NCI-H1105 (cell line): ENCODE data around the gene SH3BP2.

Source experiments
- DNase-seq: peaks from one replicate; lab custom pipeline; 2025; lab: John Stamatoyannopoulos, UW

SH3BP2 gene

DNA sequence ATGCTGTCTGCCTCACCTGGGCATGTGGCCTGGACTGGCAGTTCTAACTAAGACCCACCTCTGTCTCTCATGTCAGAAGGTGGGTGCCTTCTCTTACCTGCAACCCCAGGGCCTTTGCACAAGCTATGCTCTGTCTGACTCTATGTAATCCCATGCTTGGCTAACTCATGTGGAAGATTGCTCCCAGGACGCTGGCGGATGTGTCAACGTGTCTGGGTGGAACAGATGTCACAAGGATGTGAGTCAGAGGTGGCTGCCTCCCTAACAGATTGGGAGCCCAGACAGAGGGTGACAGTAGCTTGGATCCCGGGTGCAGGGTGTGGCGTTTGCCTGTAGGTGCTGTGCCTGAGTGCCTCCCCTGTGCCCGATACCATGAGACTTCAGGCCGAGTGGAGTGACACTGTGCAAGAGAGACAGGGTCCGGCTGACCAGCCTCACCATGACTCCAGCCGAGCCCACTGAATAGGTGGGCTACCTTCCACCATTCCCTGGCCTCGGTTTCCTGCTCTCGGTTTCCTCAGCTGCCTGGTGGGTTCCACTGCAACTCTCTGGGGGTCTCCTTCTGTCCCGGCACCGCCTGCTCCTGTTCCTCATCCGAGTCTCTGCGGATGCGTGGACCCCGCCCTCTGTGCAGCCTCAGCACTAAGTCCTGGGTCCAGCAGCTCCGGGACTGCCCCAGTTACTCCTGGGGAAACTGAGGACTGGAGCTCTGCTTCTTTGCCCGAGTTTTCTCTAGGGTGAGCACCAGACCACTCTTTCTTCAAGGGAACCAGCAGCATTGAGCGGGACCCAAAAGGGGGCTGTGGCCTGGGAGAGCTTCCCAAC, 11.0 kb downstream of the SH3BP2 start:
- DNase-seq = no peak

DNA sequence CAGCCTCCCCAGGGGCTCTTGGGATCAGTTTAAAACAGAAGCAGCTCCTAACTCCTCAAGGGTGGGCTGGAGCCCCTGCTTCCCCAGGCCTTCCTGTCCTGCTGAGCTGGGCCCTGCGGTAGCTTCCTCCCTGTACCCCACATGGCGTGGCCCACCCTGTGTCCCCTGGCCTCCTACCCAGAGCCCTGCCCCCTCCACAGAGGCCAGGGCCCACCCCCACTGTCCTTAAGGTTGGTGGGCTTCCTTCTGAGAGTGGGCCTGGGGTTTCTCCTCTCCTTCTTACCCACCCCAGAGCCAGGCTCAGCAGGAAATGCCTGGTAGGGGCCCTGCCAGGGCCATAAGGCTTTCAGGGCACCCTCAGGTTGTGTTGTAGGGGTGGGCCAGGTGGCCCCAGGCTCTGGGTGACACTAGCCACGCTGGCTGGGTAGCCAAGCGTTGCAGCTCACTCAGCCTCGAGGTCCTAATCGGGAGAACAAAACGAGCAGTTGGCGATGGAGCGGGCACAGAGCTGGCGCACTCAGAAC, 11.6 kb downstream of the SH3BP2 start:
- DNase-seq = no peak

DNA sequence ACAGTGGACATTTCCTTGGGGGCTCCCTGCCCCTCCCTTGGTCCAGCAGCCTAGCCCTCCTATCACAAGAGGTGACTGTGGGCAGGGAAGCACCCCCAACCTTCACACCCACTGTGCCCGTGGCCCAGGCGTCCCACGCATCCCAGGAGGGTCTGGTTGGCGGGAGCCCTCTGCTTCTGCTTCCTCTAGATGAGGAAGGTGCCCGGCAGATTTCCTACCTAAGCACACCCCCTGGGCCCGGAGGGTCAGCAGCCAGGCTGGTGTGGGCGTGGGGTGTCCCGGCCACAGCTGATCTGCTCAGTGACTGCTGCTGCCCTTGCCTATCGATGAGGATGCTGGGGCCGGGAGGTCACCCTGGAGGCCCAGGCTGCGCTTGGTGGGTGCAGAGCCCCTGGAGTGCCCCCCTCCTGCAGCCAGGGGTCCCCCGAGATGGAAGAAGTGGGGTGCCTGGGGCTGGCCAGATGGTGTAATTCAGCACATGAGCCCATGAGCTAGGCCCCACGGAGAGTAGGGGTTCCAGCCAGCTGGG, 12.2 kb downstream of the SH3BP2 start:
- no peak for DNase-seq

DNA sequence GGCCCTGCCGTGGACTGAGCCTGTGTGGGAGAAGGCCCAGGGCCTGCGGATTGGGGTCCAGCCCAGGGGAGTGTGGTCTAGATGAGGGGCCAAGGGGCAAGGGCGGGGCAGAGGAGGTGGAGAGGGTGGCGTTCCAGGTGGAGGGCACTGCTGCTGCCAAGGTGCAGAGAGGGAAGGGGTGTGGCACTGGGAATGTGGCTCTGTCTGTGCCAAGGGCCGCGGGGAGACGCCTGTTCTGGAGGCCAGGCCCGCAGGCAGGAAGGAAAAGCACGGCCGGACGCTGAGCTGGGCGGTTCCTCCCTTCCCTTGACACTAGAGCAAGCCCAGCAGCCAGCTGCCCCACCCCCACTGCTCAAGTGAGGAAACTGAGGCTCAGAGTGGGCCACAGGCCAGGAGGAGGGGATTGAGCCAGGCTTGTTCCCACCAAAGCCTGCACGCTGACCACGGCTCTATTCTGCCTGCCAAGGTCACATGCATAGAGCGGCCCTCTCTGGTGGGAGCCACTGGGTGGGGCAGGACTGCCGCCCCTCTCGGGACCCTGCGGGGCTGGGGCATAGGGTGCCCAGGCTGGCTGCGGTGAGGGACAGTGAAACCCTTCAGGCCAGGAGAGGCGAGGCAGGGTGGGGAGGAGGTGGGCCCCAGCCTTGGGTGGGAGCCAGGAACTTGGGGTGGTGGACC, 13.0 kb downstream of the SH3BP2 start:
- DNase-seq = no peak

DNA sequence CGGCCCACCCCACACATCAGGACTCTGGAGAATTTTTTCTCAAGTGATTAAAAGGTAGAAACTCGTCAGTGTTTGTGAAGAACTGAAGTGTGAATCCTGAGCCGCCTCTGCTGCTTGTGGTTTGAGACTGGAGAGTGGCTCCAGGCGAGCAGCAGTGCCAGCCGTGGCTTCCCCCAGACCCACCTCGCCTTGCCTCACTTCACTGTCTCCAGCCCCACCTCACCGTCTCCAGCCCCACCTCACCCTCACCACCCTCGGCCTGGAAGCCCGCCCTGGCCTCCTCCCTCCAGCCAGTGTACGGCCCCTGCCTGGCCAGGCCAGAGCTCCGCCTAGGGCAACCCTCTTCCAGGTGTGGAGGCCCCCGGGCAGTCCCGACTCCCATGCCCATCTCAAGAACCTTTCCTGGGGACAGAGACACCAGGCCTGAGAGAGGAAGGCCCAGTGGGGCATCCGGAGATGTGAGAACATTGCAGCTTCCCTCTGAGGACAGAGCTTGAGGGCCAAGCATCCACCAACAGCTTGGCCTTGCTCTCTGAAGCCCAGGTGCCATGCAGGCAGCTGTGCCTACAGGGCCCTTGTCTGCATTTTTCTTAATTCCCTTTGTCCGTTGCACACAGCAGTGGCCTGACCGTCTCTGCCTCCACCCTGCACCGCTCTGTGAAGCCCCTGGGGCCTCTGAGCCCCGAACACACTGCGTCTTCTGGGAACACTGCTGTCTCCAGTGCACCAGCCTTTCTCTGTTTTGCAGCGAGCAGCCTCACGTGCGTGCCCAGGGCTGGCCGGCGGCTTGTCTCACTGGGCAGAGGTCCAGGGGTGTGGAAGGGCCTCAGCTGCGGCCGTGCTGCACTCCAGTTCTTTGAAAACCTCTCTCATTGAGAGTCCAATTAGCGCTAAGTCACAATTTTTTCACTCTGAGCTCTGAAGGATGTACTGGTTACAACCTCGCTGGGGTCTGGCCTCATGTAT, 13.8 kb downstream of the SH3BP2 start:
- no peak for DNase-seq

DNA sequence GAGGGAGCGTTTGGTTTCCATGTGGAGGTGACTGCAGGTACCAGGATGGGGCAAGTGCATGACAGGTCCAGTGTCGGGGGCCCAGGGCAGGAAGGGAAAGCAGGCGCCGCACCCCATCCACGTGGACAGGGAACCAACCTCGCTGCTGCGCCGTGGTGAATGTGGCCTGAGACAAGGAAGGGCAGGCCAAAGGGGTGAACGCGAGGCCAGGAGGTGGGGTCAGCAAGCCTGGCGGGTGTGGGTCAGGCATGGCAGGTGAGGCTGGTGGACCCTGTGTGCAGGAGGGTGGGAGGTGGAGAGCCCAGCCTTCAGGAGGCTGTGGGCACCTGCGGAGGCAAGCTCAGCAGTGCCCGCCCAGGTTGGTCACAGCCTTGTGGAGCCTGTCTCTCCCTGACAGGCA, 14.7 kb downstream of the SH3BP2 start:
- no peak for DNase-seq

DNA sequence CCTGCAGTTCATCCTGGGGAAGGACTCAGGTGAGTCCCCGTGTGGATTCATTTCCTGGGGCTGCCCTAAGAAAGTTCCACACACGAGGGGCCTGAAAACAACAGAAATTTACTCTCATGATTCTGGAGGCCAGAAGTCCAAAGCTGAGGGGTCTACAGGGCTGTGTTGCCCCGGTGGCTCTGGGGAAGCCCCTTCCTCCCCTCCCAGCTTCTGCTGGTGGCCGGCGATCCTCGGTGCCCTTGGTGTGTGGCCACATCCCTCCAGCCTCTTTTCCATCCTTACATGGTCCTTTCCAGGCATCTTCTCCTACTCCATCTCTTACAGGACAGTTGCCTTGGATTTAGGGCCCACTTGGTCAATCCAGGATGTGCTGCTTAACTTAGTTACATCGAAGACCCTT, 15.1 kb downstream of the SH3BP2 start:
- no peak for DNase-seq

DNA sequence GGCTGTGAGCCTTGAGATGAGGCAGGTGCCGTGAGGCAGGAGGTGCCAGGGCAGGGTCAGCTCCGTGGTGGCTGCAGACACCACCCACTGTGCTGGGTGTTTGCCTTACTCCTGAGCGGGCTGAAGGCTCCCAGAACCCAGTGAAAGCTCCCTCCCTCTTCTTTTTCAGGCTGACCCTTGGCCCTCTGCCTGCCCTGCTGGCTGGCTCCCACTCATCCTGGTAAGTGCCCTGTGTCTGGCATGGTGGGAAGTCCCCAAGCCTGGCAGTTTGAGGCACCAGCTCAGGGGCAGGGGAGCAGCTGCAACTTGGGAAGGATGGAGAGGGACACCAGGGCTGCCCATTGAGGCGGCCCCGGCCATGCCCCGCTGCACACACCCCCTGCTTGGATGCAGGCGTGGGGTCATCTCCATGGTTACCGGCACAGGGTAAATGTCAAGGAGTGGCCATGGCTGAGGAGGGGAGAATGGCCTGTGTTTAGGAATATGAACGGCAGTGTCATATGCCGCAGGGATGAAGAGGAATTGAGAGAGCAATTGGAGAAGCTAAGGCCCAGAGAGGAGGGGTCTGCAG, 16.8 kb downstream of the SH3BP2 start:
- DNase-seq = no peak

DNA sequence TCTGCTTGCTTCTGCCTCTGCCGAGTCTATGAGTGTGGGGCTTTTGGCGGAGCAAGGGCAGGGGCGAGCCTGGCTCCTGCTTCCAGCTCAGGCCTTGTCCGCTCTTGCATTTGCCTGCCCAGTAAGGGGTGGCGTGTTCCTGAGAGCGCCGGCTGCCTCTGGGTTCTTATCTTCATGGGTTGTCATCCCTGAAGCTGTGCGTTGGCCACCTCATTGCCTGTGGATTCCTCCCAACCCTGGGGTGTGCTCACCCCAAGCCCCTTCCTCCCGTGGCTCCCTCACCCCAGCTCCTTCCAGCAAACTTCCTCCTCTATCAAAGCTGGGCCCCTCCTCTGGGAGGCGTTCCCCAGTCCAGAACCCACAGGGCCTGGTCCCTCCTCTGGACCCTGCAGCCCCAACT, 17.5 kb downstream of the SH3BP2 start:
- DNase-seq = no peak

DNA sequence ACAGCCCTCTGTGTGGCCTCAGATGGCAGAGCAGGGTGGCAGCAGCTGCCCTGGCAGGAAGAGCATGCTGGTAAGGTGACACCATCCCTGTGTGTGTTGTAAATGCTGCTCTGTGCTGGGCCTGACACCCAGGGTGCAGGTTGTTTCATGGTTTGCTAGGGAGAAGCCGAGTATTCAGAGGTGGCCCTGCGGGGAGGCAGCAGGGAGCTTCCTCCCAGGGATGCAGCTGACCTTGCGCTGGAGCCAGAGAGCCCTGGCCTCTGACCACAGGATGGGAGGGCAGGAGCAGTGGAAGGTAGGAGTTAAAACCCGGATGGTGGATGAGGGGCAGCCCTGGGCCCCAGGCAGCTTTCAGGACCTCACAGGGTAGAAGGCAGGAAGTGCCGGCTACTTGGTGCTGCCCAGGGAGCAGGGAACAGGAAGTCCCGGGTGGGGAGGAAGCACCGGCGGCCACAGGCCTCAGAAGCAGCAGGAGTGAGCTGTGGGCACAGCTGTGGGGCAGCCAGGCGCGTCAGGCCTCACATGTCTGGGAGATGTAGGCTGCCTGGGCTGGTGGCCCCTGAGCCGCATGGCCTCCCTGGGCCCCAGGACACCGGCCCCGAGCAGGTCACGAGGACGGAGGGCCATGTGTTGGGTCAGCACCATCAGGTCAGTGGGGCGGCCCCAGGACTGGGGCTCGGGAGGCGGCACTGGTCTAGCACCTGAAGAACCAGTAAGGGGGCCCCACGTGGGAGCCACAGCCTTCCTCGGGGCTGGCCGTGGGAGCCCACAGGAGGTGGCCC, 19.1 kb downstream of the SH3BP2 start:
- DNase-seq = no peak

DNA sequence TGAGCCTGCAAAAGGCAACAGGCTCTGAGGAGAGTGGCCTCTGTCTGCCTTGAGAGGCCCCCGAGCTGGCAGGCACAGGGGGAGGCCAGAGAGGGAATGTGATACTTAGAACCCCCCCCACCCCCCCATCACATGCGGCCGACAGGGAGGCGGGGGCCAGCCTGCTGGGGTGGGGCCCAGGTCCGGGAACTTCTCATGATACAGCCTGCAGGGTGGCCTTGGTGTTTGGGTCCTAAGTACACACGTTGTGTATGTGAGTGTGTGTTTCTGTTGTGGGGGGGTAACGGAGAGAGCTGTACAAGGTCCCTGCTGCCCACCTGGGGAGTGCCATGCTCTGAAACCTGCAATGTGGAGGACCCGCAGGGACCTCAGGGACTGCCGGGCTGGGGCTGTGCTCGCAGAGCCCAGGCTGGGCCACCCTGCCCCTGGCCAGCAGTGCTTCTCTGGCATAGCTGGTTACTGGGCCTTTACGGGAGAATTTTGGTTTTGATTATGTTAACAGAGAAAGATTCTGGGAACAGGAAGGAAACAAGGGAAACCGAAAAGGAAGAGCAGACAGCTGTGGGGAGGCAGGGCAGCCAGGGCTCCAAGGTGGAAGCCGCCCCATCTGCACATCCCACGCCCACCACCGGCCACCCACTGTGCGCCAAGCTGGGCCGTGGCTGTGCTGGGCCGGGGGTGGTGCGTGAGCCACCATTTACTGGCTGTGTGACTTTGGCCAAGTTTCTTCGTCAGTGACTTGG, 19.9 kb downstream of the SH3BP2 start:
- no peak for DNase-seq

DNA sequence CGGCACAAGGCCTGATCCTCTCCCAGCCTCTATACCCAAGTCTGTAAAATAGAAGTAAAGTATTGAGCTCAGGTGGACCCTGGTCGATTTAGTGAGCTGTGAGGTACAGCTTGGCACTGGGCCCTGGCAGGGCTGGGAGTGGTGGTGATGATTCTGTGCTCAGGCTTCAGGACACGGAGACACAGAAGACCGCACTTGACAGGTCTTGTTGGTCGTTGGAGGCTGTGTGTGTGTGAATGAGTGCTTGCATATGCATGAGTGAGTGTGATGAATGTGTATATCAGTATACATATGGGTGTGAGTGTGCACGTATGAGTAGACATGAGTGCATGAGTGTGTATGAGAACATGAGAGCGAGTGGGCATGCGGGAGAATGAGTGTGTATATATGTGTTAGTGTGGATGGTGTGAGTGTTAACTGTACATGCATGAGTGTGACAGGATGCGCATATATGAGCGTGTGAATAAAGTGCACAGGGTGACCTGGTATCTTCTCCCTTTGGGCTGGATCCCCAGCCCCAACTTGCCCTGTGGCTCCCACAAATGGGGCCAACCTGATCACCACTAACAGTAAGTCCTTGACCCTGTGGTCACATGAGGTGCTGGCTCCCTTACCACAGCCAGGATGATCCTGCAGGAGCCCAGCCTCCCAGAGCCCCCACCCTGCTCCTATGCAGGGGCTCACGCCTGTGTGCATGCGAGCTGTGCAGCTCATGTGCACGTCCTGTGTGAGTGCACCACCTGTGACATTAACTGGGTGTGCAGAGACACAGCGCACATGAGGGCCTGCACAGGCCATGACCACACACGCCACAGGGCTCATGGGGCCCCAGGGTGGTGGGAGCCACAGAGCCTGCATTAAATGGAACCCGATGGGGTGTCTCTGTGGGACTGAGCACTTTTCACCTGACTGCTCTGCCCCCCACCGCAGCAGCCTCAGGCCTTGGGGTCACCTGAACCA, 20.8 kb downstream of the SH3BP2 start:
- no peak for DNase-seq

DNA sequence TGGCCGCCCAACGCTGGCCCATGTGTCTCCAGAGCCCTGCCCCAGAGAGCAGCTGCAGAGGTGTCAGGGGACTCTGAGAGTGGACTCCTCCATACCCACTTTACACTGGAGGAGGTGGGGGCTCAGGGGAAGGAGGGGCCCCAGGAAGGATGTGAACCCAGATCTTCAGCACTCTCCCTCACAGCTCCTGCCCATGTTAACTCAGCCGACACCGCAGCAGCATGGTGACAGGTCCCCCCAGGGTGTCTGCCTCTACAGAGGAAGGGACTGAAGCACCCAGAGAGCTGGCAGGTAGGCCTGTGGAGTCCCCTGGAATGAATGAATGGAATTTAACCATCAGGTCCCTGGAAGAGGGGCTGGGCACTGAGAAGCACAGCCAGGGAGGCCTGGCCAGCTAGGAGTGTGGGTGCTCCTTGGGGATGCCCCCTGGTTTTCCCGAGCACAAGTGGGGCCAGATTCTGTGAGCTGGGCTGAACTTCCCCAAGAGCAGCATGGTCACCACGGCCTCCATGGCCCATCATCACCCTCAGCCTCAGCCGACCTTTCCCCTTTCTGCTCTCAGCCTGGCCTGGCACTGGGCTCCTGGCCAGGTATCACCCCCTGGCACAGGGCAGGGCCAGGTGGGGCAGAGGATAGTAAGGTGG, 21.9 kb downstream of the SH3BP2 start:
- DNase-seq = no peak

DNA sequence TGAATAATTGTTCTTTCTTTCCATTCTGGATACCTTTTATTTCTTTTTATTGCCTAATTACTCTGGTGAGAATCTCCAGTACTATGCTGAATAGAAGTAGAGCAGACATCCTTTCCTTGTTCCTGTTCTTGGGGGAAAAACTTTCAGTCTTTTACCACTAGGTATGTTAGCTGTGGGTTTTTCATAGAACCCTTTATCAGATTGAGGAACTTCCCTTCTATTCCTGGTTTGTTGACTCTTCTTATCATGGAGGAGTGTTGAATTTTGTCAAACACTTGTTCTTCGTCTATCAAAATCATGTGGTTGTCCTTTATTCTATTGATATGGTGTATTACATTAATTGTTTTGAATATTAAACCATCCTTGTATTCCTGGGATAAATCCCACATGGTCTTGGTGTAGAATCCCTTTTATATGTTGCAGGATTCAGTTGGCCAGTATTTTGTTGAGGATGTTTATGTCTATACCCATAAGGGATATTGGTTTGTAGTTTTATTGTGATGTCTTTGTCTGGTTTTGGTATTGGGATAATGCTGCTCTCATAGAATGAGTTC, 23.6 kb downstream of the SH3BP2 start:
- DNase-seq = no peak

DNA sequence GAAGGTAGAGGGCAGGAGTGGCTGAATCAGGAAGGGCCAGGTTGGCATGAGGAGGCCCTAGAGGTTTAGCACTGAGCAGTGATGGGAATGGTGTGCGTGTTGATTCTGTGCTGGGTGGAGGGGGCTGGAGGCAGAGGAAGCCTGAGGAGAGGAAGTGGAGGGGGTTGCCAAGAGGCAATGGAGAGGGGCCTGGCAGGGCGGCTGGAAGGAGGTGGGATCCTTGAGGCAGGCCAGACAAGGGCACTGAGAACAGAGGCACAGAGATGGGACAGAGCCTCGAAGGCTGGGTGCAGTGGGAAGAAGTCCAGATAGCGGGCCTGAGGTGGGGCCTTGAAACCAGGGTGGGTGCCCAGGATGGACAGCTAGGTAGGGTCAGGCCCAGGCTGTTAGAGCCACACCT, 24.3 kb downstream of the SH3BP2 start:
- DNase-seq = no peak

DNA sequence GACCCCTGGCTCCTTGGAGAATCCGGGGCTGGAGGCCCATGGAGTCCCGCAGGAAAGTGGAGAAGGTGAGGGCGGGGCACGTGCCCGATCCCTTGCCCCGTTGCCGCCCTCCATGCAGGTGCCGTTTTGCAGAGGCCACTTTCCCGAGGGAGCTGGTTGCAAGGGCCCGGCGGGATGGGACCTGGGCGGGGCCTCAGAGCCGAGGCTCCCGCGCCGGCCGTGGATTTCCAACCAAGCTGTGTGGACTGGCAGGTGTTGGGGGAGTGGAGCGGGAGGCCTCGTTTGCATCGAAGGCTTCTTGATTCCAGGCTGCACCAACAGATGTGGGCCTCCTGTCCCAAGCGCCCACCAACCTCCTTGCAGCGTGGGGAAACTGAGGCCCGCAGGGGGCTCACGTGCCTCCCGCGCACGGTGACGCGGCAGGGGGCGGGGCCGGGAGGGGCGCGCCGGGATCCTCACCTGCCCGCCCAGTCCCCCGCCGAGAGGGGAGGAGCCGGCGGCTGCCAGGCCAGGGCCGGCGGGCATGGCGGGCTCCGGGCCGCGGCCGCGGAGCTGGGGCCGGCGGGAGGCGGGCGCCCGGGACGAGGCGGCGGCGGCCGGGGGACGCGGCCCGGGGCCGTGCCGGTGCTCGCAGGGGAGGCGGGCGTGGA, 24.9 kb downstream of the SH3BP2 start:
- DNase-seq = no peak

DNA sequence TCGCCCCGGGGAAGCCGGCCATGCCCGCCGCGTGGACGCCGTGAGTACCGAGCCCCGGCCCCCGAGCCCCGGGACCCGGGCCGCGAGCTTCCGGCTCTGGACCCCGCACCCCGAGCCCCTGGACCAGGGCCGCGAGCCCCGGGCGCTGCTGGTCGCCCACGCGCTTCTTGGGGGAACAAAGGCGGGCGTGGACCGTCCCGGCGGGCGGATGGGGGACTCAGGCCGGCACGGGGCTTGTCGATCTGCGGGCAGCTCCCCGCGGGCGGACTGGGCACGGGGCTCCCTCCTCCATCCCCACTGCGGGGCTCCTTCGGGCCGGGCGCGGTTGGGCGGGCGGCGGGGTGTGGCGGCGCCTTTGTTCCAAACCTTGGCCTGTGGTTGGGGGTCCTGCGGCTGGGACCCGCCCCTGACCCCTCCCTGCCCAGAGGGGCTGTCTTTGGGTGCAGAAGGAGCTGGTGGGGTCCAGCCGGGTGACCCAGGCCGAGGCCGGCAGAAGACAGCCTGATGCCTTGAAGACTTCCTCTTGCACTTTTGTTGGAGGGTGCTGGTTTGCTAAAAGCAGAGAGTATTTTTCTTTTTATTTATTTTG, 25.6 kb downstream of the SH3BP2 start:
- no peak for DNase-seq
